ENCODE measurements around the gene CABP1. TPM values are rescaled to one million over a fixed set of nuclear protein-coding genes. Genes with fewer than 3 reads are reported as not detected.

CABP1 gene
- total and polyA plus RNA-seq, 8 donors, result 0.37 to 3.7 (median 2.3) TPM

- intact Hi-C loops (cut with DNase I), result no loop called here
- Histone ChIP-seq H3K36me3 (no peaks in the 10 kb centered on the region), H3K4me1 (no peaks in the 10 kb centered on the region), H3K27ac (no peak overlapping the region), H3K9me3 (no peaks in the 10 kb centered on the region), H3K27me3 (no peaks in the 10 kb centered on the region), H3K4me3 (no peak overlapping the region)
- TF ChIP-seq CTCF (IDR thresholded peaks at IDR 0.05), result no peak
- DNase-seq (no peak), ATAC-seq (no peak)
Measured at GRCh38 chr12:120661432-120661831, 21.0 kb downstream of the CABP1 start.

DNA sequence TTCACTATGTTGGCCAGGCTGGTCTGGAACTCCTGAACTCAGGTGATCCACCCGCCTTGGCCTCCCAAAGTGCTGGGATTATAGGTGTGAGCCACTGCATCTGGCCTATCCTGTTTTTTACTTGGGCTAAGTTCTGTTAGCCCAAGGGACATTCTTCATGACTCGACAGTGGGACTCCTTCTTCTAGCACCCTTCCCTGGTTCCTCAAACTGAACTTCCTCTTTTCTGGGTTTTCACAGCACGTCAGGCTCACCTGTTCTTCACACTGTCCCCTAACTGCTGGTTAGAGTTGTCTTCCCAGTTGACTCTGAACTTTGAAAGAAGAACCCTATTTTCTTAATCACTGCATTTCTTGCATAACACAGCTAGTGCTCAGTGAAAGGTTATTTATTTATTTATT, 22.5 kb downstream of the CABP1 start:
- DNase-seq (no peak), ATAC-seq (no peak)
- H3K27ac ChIP-seq, result no peak overlapping the region
- H3K27me3 ChIP-seq, result no peaks in the 10 kb centered on the region
- TF ChIP-seq CTCF (IDR thresholded peaks at IDR 0.05), result no peak
- no peaks in the 10 kb centered on the region for H3K9me3 ChIP-seq
- intact Hi-C loops (cut with DNase I), result no loop called here
- H3K4me1 ChIP-seq, result no peaks in the 10 kb centered on the region
- no peaks in the 10 kb centered on the region for H3K36me3 ChIP-seq
- no peak overlapping the region for H3K4me3 ChIP-seq

- Histone ChIP-seq H3K4me3 (no peak overlapping the region), H3K27me3 (no peaks in the 10 kb centered on the region), H3K9me3 (no peaks in the 10 kb centered on the region), H3K4me1 (no peaks in the 10 kb centered on the region), H3K27ac (no peak overlapping the region), H3K36me3 (no peaks in the 10 kb centered on the region)
- intact Hi-C loops (cut with DNase I), result no loop called here
- DNase-seq, result no peak
- no peak for TF ChIP-seq CTCF (IDR thresholded peaks at IDR 0.05)
- no peak for ATAC-seq
Measured at GRCh38 chr12:120663741-120664140, 23.3 kb downstream of the CABP1 start.

GRCh38 chr12:120666571-120667390, 26.4 kb downstream of the CABP1 start:
- no peaks in the 10 kb centered on the region for H3K27me3 ChIP-seq
- intact Hi-C loops (cut with DNase I), result no loop called here
- no peak for DNase-seq
- no peaks in the 10 kb centered on the region for H3K4me1 ChIP-seq
- no peak overlapping the region for H3K27ac ChIP-seq
- no peak for ATAC-seq
- H3K9me3 ChIP-seq, result no peaks in the 10 kb centered on the region
- TF ChIP-seq CTCF (IDR thresholded peaks at IDR 0.05), result no peak
- H3K36me3 ChIP-seq, result no peaks in the 10 kb centered on the region
- no peak overlapping the region for H3K4me3 ChIP-seq

DNA sequence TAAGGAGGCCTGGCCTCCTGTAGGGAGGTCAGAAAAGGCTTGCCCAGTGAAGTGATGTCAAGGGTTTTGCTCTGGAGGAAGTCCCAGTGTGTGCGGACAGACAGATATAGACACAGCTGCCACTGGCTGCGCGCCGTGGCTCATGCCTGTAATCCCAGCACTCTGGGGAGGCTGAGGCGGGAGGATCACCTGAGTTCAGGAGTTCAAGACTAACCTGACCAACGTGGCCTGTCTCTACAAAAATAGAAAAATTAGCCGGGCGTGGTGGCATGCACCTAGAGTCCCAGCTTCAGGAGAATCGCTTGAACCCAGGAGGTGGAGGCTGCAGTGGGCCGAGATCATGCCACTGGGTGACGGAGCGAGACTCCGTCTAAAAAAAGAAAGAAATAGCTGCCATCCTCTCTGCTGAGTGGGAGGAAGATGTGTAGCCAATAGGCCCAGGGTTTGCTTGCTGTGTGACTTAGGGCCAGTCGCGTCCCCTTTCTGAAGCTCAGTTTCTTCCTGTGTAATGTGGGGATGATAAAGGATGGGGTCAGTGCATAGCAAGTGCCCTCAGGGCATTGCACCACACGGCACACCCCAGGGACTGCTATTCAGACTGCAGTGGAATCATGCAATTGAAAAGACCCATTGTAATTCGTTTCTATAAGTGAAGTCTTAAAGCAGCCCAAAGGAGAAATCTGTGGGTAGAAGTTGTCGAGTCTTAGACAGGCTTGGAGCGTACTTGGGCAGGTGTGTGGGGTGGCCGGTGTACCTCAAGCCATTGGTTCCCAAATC, 27.9 kb downstream of the CABP1 start:
- no peak for ATAC-seq
- Histone ChIP-seq H3K9me3 (no peaks in the 10 kb centered on the region), H3K36me3 (no peaks in the 10 kb centered on the region), H3K4me3 (no peak overlapping the region), H3K4me1 (no peaks in the 10 kb centered on the region), H3K27me3 (no peaks in the 10 kb centered on the region), H3K27ac (no peak overlapping the region)
- DNase-seq, result no peak
- no peak for TF ChIP-seq CTCF (IDR thresholded peaks at IDR 0.05)
- intact Hi-C loops (cut with DNase I), result no loop called here
